Left ventricle myocardium inferior (tissue), 1 donor: ENCODE data around the gene PITPNB. TPM values are rescaled to one million over a fixed set of nuclear protein-coding genes. Genes with fewer than 3 reads are reported as not detected.
A peak's percentile ranks its signal among the peaks of the same experiment; 100 is the strongest.

ENCODE experiments used
- DNase-seq: peaks from one replicate; pipeline ENCODE4 v3.0.0-alpha.2; 2020
- H3K27ac ChIP-seq: fragments of 200-600 bp; replicated peaks from 2 replicates; pipeline ENCODE4 v1.8.0; 2021
- H3K27me3 ChIP-seq: fragments of 200-600 bp; 2 replicates; pipeline ENCODE4 v1.8.0; 2021; ENCODE audit warnings: low read depth
- H3K36me3 ChIP-seq: fragments of 200-600 bp; 2 replicates; pipeline ENCODE4 v1.8.0; 2021
- H3K4me1 ChIP-seq: fragments of 200-600 bp; 2 replicates; pipeline ENCODE4 v1.8.0; 2021
- H3K4me3 ChIP-seq: fragments of 200-600 bp; 2 replicates; pipeline ENCODE4 v1.8.0; 2021; ENCODE audit warnings: mild to moderate bottlenecking, moderate library complexity
- H3K9me3 ChIP-seq: fragments of 200-600 bp; replicated peaks from 2 replicates; pipeline ENCODE4 v1.8.0; 2021
- intact Hi-C: fragments of 100-400 bp; cut with micrococcal nuclease; formaldehyde crosslinking; loops from one replicate; pipeline ENCODE4 v1.11.0; 2022
- total RNA-seq: library from RNA; stranded (reverse); fragmentation: NEBNext Ultra II Directional; extraction: Animal tissue kit (Norgen Biotek cat#: 25700); gene quantifications from one replicate; pipeline ENCODE4 v1.2.1, GENCODE V29; 2021
- TF ChIP-seq, protein P1 (sequence below): fragments of 200-600 bp; IDR thresholded peaks from 2 replicates; pipeline ENCODE4 v1.8.0; 2021; ENCODE audit warnings: antibody characterized with exemption, mild to moderate bottlenecking, borderline replicate concordance
- donor health status: DM: no; HTN: yes; CAD: no; lungs with severe emphysema.

Gene PITPNB
- total RNA-seq, 1 donor from 2014 or later = 60.0 TPM

- Histone ChIP-seq H3K27ac (peak overlapping the region; percentile 83), H3K9me3 (peaks cover 8% of the 10 kb centered on the region), H3K4me1 (peaks cover 80% of the 10 kb centered on the region), H3K27me3 (no peaks in the 10 kb centered on the region), H3K36me3 (peaks cover 34% of the 10 kb centered on the region), H3K4me3 (no peak overlapping the region)
- TF ChIP-seq, protein P1, sequence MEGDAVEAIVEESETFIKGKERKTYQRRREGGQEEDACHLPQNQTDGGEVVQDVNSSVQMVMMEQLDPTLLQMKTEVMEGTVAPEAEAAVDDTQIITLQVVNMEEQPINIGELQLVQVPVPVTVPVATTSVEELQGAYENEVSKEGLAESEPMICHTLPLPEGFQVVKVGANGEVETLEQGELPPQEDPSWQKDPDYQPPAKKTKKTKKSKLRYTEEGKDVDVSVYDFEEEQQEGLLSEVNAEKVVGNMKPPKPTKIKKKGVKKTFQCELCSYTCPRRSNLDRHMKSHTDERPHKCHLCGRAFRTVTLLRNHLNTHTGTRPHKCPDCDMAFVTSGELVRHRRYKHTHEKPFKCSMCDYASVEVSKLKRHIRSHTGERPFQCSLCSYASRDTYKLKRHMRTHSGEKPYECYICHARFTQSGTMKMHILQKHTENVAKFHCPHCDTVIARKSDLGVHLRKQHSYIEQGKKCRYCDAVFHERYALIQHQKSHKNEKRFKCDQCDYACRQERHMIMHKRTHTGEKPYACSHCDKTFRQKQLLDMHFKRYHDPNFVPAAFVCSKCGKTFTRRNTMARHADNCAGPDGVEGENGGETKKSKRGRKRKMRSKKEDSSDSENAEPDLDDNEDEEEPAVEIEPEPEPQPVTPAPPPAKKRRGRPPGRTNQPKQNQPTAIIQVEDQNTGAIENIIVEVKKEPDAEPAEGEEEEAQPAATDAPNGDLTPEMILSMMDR = no peak
- intact Hi-C loops = no loop called here
- DNase-seq = no peak
These were observed 50.2 kb downstream of the PITPNB start for GRCh38 chr22:27868732-27869282.

DNA sequence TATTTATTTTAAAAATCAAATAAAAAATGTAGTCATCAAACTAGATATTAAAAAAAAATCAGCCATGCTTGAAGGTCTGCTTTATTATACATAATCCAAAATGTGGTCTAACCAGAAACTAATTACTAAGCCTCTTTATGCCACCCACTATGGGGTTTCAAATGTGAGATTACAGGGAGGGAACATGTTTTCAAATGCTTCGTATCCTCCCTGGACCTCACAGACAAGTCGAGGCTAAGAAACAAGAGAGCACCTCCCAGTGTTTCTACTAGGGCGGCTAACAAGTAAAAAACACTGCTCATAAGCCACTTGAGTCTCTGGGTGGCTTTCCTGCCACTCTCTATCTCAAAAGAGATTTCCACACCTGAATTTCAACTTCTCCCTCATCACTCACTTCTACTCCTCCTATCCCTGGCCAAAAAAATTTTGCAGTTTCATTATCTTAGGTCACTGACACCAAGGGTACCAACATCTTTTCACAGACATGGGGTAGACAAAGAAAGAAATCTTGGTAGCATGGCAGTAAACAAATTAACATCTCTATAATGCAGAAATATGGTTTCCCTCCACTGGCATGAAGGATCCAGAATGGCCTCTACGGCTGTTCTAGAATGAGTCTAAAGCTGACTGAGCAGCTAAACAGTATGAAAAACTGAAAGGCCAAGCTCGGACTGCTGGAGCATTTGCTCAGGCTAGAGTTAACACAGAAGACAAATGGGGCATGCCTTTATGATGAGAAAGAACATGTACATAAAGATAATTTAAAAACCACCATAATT is 50.9 kb downstream of the PITPNB start:
- peak overlapping the region; percentile 83 for H3K27ac ChIP-seq
- DNase-seq = no peak
- peaks cover 79% of the 10 kb centered on the region for H3K4me1 ChIP-seq
- H3K4me3 ChIP-seq = no peak overlapping the region
- H3K36me3 ChIP-seq = peaks cover 33% of the 10 kb centered on the region
- peaks cover 8% of the 10 kb centered on the region for H3K9me3 ChIP-seq
- TF ChIP-seq, protein P1 = no peak
- intact Hi-C loops = no loop called here
- no peaks in the 10 kb centered on the region for H3K27me3 ChIP-seq

DNA sequence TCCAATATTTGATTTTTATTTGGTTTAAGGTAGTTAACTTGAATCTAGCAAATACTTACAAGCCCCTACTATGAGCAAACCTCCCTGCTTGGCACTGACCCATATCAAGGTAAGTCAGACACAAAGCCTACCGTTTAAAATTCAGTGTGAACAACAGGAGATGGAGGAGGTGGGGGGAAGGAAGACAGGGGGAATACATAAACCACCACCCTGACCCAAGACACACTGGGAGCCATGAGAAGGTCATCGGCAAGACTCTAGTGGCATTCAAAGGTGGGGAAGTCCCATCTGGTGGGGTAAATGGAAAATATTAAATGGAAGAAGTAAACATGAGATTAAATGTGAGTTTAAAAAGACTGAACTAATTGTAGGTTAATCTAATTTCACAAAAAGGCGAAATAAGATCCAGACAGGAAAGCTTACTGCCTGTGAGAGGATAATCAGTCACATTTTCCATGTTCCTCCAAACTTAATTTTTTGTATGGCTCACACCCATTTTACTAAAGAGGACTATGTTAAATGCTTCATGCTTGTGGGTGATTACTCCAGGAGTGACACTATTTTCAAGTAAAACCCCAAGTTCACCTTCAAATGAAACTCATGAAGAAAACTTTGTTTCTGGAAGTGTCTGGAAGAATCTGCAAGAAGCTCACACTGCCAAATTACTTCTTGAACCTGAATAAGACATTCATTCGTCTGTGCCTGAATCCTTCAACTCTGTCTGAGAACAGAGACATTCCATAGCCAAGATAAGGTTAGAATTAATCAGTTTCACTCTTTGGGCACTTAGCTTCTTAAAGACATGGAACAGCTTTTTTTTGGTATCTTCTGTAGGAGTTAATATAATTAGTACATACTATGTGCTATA is 51.7 kb downstream of the PITPNB start:
- Histone ChIP-seq H3K27ac (peak overlapping the region; percentile 83), H3K27me3 (no peaks in the 10 kb centered on the region), H3K4me1 (peaks cover 78% of the 10 kb centered on the region), H3K4me3 (no peak overlapping the region), H3K36me3 (peaks cover 25% of the 10 kb centered on the region), H3K9me3 (peaks cover 8% of the 10 kb centered on the region)
- intact Hi-C loops = no loop called here
- DNase-seq = no peak
- TF ChIP-seq, protein P1 = no peak

DNA sequence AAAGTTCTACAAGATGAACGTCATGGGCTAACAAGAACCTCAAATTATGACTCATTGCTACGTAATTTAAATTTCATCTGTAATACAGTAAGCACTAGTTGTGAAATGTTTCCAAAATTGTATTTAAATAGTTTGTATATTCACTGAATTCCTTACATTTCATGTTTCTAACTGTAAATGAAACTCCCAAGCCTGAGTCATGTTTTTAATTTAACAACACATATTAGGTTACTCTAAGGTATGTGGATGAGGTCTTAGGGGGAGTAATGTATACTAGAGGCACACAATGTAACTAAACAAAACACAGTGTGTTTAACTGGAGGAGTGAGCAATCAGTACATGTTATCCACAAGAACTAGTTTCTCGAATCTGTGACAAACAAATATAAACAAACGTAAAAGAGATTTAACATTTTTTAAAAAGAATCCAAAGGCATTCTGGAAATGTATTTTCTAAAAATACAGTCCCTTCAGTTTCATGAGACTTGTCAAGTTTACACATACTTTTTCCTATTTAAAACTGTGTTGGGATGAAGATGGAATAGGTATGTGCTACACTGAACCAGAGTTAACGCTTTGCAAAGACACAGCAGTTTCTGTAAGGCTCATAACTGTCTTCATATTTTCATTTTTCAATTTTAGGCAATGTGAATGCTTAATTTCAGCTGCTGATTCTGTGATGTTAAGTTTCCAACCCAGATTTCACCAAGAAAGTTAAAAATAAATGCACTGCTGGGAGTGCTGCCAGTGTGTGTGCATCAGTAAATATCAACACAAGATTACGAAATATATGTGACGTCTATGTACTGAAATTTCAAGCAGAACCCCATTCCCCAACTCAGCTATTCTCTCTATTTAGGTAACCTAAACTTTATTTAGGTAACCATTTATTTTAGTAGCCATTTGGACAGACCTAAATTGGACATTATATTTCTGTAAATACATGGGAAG is 52.6 kb downstream of the PITPNB start:
- Histone ChIP-seq H3K4me1 (peaks cover 72% of the 10 kb centered on the region), H3K27me3 (no peaks in the 10 kb centered on the region), H3K27ac (peak overlapping the region; percentile 83), H3K4me3 (no peak overlapping the region), H3K9me3 (peaks cover 3% of the 10 kb centered on the region), H3K36me3 (peaks cover 16% of the 10 kb centered on the region)
- no peak for DNase-seq
- TF ChIP-seq, protein P1 = no peak
- intact Hi-C loops = no loop called here
